Esophagus squamous epithelium (tissue), 5 donors: ENCODE results near the gene DCAF5. TPM values are rescaled to one million over a fixed set of nuclear protein-coding genes. Genes with fewer than 3 reads are reported as not detected.

Experiments
- DNase-seq: peaks from one replicate; lab custom pipeline; 2025; lab: John Stamatoyannopoulos, UW
- H3K27ac ChIP-seq, 4 donors: fragments of 200-600 bp; sonication (generic); one replicate each; pipeline ENCODE4 v1.5.1; 2016 to 2019; ENCODE audit warnings: mild to moderate bottlenecking in 1 of 4
- H3K27me3 ChIP-seq, 4 donors: fragments of 200-600 bp; sonication (generic); 1 replicate in 3 of 4; 2 replicates in 1 of 4; pipeline versions ENCODE4 v1.5.1 to v1.6.0; 2017 to 2021; ENCODE audit warnings: antibody characterized with exemption in 1 of 4
- H3K36me3 ChIP-seq, 3 donors: fragments of 200-600 bp; sonication (generic); one replicate each; pipeline ENCODE4 v1.5.1; 2016 to 2019
- H3K4me1 ChIP-seq, 3 donors: fragments of 200-600 bp; sonication (generic); one replicate each; pipeline ENCODE4 v1.5.1; 2017 to 2019
- H3K4me3 ChIP-seq, 4 donors: fragments of 200-600 bp; sonication (generic); 1 replicate in 3 of 4; 2 replicates in 1 of 4; pipeline ENCODE4 v1.5.1; 2016 to 2019; ENCODE audit warnings: mild to moderate bottlenecking in 2 of 4, moderate library complexity in 1 of 4
- H3K9me3 ChIP-seq, 3 donors: fragments of 200-600 bp; sonication (generic); one replicate each; pipeline ENCODE4 v1.5.1; 2016 to 2019
- CTCF ChIP-seq, 6 experiments: fragments of 450-650 bp in 4 of 6; fragments of 200-600 bp in 2 of 6; sonication (generic) in 2 of 6; IDR thresholded peaks; one replicate each; pipeline ENCODE4 v1.5.1; 2016 to 2019; ENCODE audit warnings: antibody characterized with exemption in 6 of 6, mild to moderate bottlenecking in 4 of 6, moderate library complexity in 4 of 6
- POLR2A ChIP-seq, 4 donors: fragments of 450-650 bp; IDR thresholded peaks; one replicate each; pipeline ENCODE4 v1.6.1; 2017; ENCODE audit warnings: antibody characterized with exemption in 4 of 4, mild to moderate bottlenecking in 4 of 4, moderate library complexity in 3 of 4
- WGBS, 2 donors: methylation state at CpG; one replicate each; pipeline ENCODE4 v1.1.5; 2018; 5-methylcytosine and 5-hydroxymethylcytosine counted together
- intact Hi-C: fragments of 100-400 bp; cut with DNase I; formaldehyde crosslinking; loops from one replicate; pipeline ENCODE4 v1.15.0; 2022
- total RNA-seq, 4 donors: library from RNA; depleted of rRNA; stranded (reverse); fragments of >200 nt; gene quantifications; one replicate each; pipeline ENCODE4 v1.1.0, GENCODE V29; 2016
- donor health status: DM: yes; HTN: yes; CAD: no.

DCAF5 gene
- total RNA-seq, 4 donors from 2014 or later, result 12.4 to 34.7 (median 20.9) TPM

- peak in 3 of 6 experiments; percentile 5 to 23 (median 8) for TF ChIP-seq CTCF (IDR thresholded peaks at IDR 0.05)
- TF ChIP-seq POLR2A (IDR thresholded peaks at IDR 0.05), result peak in 3 of 4 donors; percentile 5 to 87 (median 66)
- no peaks in the 10 kb centered on the region for H3K27me3 ChIP-seq
- H3K4me1 ChIP-seq, result peaks cover 10 to 47% (median 23%) of the 10 kb centered on the region in 3 donors
- no peak for DNase-seq
- peak overlapping the region; percentile 90 to 97 (median 94) for H3K27ac ChIP-seq
- intact Hi-C loops, result no loop called here
- 3 to 20% methylated on average over 1 to 18 of the region's 72 CpGs for WGBS, 2 donors
- peak overlapping the region; percentile 88 to 100 (median 94) for H3K4me3 ChIP-seq
- no peaks in the 10 kb centered on the region for H3K9me3 ChIP-seq
- H3K36me3 ChIP-seq, result peaks cover 0 to 10% (median 0%) of the 10 kb centered on the region in 3 donors
Observed at GRCh38 chr14:69153152-69153872, 393 bp upstream of the DCAF5 start.

GRCh38 chr14:69152181-69152901 is 578 bp downstream of the DCAF5 start:
- 1% methylated on average over 16 to 25 of the region's 38 CpGs for WGBS, 2 donors
- Histone ChIP-seq H3K9me3 (no peaks in the 10 kb centered on the region), H3K27me3 (no peaks in the 10 kb centered on the region), H3K4me1 (peaks cover 10 to 56% (median 23%) of the 10 kb centered on the region in 3 donors), H3K36me3 (peaks cover 0 to 18% (median 0%) of the 10 kb centered on the region in 3 donors), H3K27ac (peak overlapping the region; percentile 90 to 97 (median 94)), H3K4me3 (peak overlapping the region; percentile 88 to 100 (median 94))
- intact Hi-C loops, result no loop called here
- TF ChIP-seq CTCF (IDR thresholded peaks at IDR 0.05) (no peak), POLR2A (IDR thresholded peaks at IDR 0.05) (no peak)
- no peak for DNase-seq

GRCh38 chr14:69151458-69152180 is 1.3 kb downstream of the DCAF5 start:
- WGBS, 2 donors, result 0% methylated on average over 1 to 2 of the region's 57 CpGs
- TF ChIP-seq CTCF (IDR thresholded peaks at IDR 0.05), result peak; percentile 32 to 73 (median 42)
- peak in 1 of 4 donors; percentile 34 for TF ChIP-seq POLR2A (IDR thresholded peaks at IDR 0.05)
- Histone ChIP-seq H3K4me3 (peak overlapping the region; percentile 88 to 100 (median 94)), H3K4me1 (peaks cover 10 to 63% (median 23%) of the 10 kb centered on the region in 3 donors), H3K9me3 (no peaks in the 10 kb centered on the region), H3K27ac (peak overlapping the region; percentile 90 to 97 (median 94)), H3K27me3 (no peaks in the 10 kb centered on the region), H3K36me3 (peaks cover 0 to 24% (median 0%) of the 10 kb centered on the region in 3 donors)
- intact Hi-C loops, result no loop called here
- peak; percentile 15 for DNase-seq

- intact Hi-C loops, result no loop called here
- H3K4me1 ChIP-seq, result peaks cover 10 to 61% (median 21%) of the 10 kb centered on the region in 3 donors
- peak overlapping the region in 2 of 4 donors; percentile 11 to 97 for H3K27ac ChIP-seq
- no peak for DNase-seq
- TF ChIP-seq CTCF (IDR thresholded peaks at IDR 0.05) (no peak), POLR2A (IDR thresholded peaks at IDR 0.05) (no peak)
- 36 to 52% methylated on average over 2 of the region's 2 CpGs for WGBS, 2 donors
- H3K36me3 ChIP-seq, result peaks cover 0 to 24% (median 0%) of the 10 kb centered on the region in 3 donors
- no peak overlapping the region for H3K4me3 ChIP-seq
- H3K27me3 ChIP-seq, result no peaks in the 10 kb centered on the region
- H3K9me3 ChIP-seq, result no peaks in the 10 kb centered on the region
Observed at GRCh38 chr14:69149461-69150244, 3.3 kb downstream of the DCAF5 start.
